ENCODE results near the gene RHOU.

The RHOU gene

GRCh38 chr1:228791791-228792190, 56.5 kb downstream of the RHOU start:
- no peak for DNase-seq

- DNase-seq: no peak
Observed at GRCh38 chr1:228792601-228793000, 57.3 kb downstream of the RHOU start.

- DNase-seq: no peak
Observed at GRCh38 chr1:228793032-228793431, 57.8 kb downstream of the RHOU start.

GRCh38 chr1:228794173-228794572, 58.9 kb downstream of the RHOU start:
- no peak for DNase-seq

GRCh38 chr1:228794810-228795209, 59.5 kb downstream of the RHOU start:
- no peak for DNase-seq

GRCh38 chr1:228795596-228795995, 60.3 kb downstream of the RHOU start:
- DNase-seq: no peak
